Activated naive CD4-positive, alpha-beta T cell treated with Interleukin-2 at 50 U/mL for 16 hours (primary cell): Measurements from ENCODE around the gene PSMB2.
A peak's percentile ranks its signal among the peaks of the same experiment; 100 is the strongest.
"Not testable (repeated sequence)": the region's sequence is repeated elsewhere in the genome, so short reads cannot be mapped to it uniquely, and the experiment has no call there.

ENCODE experiments used
- DNase-seq: peaks from one replicate; pipeline ENCODE4 v3.0.0-alpha.2; 2020

Gene PSMB2

GRCh38 chr1:35591211-35591610 lies 50.1 kb downstream of the PSMB2 start:
- DNase-seq = no peak

GRCh38 chr1:35590476-35591040 lies 50.8 kb downstream of the PSMB2 start:
- no peak for DNase-seq

- DNase-seq = no peak
Observed at GRCh38 chr1:35589516-35590427, 51.6 kb downstream of the PSMB2 start.

- no peak for DNase-seq
Observed at GRCh38 chr1:35588197-35588910, 53.0 kb downstream of the PSMB2 start.

GRCh38 chr1:35587736-35588135 lies 53.6 kb downstream of the PSMB2 start:
- no peak for DNase-seq

- no peak for DNase-seq
Observed at GRCh38 chr1:35586808-35587207, 54.5 kb downstream of the PSMB2 start.

- DNase-seq = not testable (repeated sequence)
Observed at GRCh38 chr1:35585805-35586204, 55.5 kb downstream of the PSMB2 start.

GRCh38 chr1:35585281-35585680 lies 56.0 kb downstream of the PSMB2 start:
- no peak for DNase-seq

GRCh38 chr1:35581621-35582020 lies 59.7 kb downstream of the PSMB2 start:
- DNase-seq = not testable (repeated sequence)

- no peak for DNase-seq
Observed at GRCh38 chr1:35580949-35581388, 60.4 kb downstream of the PSMB2 start.

- DNase-seq = peak; percentile 58
Observed at GRCh38 chr1:35577071-35577998, 64.0 kb downstream of the PSMB2 start.

GRCh38 chr1:35576766-35577070 lies 64.6 kb downstream of the PSMB2 start:
- DNase-seq = not testable (repeated sequence)

- DNase-seq = no peak
Observed at GRCh38 chr1:35576061-35576765, 65.1 kb downstream of the PSMB2 start.

GRCh38 chr1:35575416-35575958 lies 65.8 kb downstream of the PSMB2 start:
- no peak for DNase-seq

GRCh38 chr1:35574655-35575415 lies 66.5 kb downstream of the PSMB2 start:
- no peak for DNase-seq

- DNase-seq = no peak
Observed at GRCh38 chr1:35574125-35574654, 67.1 kb downstream of the PSMB2 start.

GRCh38 chr1:35573198-35574124 lies 67.9 kb downstream of the PSMB2 start, which contains the start of gene TFAP2E:
TSS of gene TFAP2E (plus strand) at chr1:35573314. CDS start at chr1:35573578, 264 bp downstream.
- no peak for DNase-seq

GRCh38 chr1:35572296-35572695 lies 69.0 kb downstream of the PSMB2 start:
- DNase-seq = no peak

- no peak for DNase-seq
Observed at GRCh38 chr1:35571263-35571662, 70.1 kb downstream of the PSMB2 start.
